H4 (cell line): ENCODE measurements around the gene KCTD11. TPM values are rescaled to one million over a fixed set of nuclear protein-coding genes. Genes with fewer than 3 reads are reported as not detected.

Experiments used
- DNase-seq: peaks from one replicate; pipeline ENCODE4 v3.0.0-alpha.2; 2015; ENCODE audit warnings: low spot score
- total RNA-seq: library from RNA; depleted of rRNA; stranded (reverse); fragments of >200 nt; shearing (Covaris generic); gene quantifications from 2 replicates; pipeline ENCODE4 v1.2.3, GENCODE V29; 2014; rRNA removed

KCTD11 gene
- total RNA-seq = 0.78 and 2.4 TPM in 2 replicates

- DNase-seq = peak; percentile 74
These were observed at the start of gene KCTD11 for GRCh38 chr17:7351665-7352502. Gene KCTD11, plus strand, starts transcription at chr17:7352162.

- no peak for DNase-seq
These were observed 47.8 kb upstream of the KCTD11 start for GRCh38 chr17:7304179-7304578.

- peak; percentile 98 for DNase-seq
These were observed 44.9 kb upstream of the KCTD11 start, which contains the start of gene EIF5A for GRCh38 chr17:7306911-7307685. Gene EIF5A, plus strand, starts transcription at chr17:7307628. Its CDS starts 2,008 bp downstream, at chr17:7309636.

GRCh38 chr17:7307686-7308624 is 44.0 kb upstream of the KCTD11 start:
- DNase-seq = no peak

GRCh38 chr17:7308625-7309433 is 43.1 kb upstream of the KCTD11 start:
- peak; percentile 59 for DNase-seq

GRCh38 chr17:7309628-7310027 is 42.3 kb upstream of the KCTD11 start:
- DNase-seq = no peak

GRCh38 chr17:7311110-7311705 is 40.8 kb upstream of the KCTD11 start:
- no peak for DNase-seq

GRCh38 chr17:7312432-7313087 is 39.4 kb upstream of the KCTD11 start:
- no peak for DNase-seq

GRCh38 chr17:7313088-7313889 is 38.7 kb upstream of the KCTD11 start:
- no peak for DNase-seq

- DNase-seq = no peak
These were observed 37.9 kb upstream of the KCTD11 start for GRCh38 chr17:7313890-7314718.

- peak; percentile 74 for DNase-seq
These were observed 37.0 kb upstream of the KCTD11 start, which contains the start of gene GPS2 for GRCh38 chr17:7314719-7315569. Gene GPS2, minus strand, starts transcription at chr17:7315360. Its CDS starts 308 bp downstream, at chr17:7315052.

GRCh38 chr17:7315570-7316235 is 36.3 kb upstream of the KCTD11 start:
- no peak for DNase-seq

- DNase-seq = no peak
These were observed 34.7 kb upstream of the KCTD11 start for GRCh38 chr17:7317161-7317803.

- no peak for DNase-seq
These were observed 33.7 kb upstream of the KCTD11 start for GRCh38 chr17:7318121-7318860.

- no peak for DNase-seq
These were observed 30.5 kb upstream of the KCTD11 start for GRCh38 chr17:7321466-7321865.
